ENCODE data around the gene ERBB2.

- TF ChIP-seq CTCF (conservative IDR thresholded peaks at IDR 0.05; ENCODE audit: low read depth, low read length) (no peak), POLR2A (IDR thresholded peaks at IDR 0.05; ENCODE audit: low read depth, low read length) (no peak), CHD1 (IDR thresholded peaks at IDR 0.05; ENCODE audit: low read depth, low read length) (no peak), USF2 (IDR thresholded peaks at IDR 0.05; ENCODE audit: low read depth, low read length) (no peak)
Measured at GRCh38 chr17:39697961-39698360, 1.9 kb upstream of the ERBB2 start.

Measured in IMR-90 (cell line).